SK-N-SH (cell line): Measurements from ENCODE around the gene PTK7. TPM values are rescaled to one million over a fixed set of nuclear protein-coding genes. Genes with fewer than 3 reads are reported as not detected.
"Not testable (repeated sequence)": the region's sequence is repeated elsewhere in the genome, so short reads cannot be mapped to it uniquely, and the experiment has no call there.

Experiments used
- CTCF ChIA-PET: fragments of 300-600, 350-600 bp; formaldehyde crosslinking; extraction: SDS; loops from one replicate; lab custom pipeline; 2021; lab: Yijun Ruan, JAX
- POLR2A ChIA-PET: fragments of 350-600 bp; sonication (Branson Sonifier 250); formaldehyde crosslinking; extraction: SDS; loops from one replicate; lab custom pipeline; 2020; ENCODE audit warnings: antibody characterized with exemption, inconsistent platforms; lab: Yijun Ruan, JAX
- DNase-seq: peaks from one replicate; pipeline ENCODE4 v3.0.0; 2012
- H2AFZ ChIP-seq: fragments of 200-600 bp; sonication (generic); 2 replicates; pipeline ENCODE4 v1.8.1; 2016; ENCODE audit warnings: antibody characterized with exemption, mild to moderate bottlenecking, low read depth
- H3F3A ChIP-seq: fragments of 200-600 bp; sonication (generic); replicated peaks from 2 replicates; pipeline ENCODE3; 2016; ENCODE audit warnings: antibody characterized with exemption, mild to moderate bottlenecking; ENCODE audit not compliant: insufficient read depth
- H3K27ac ChIP-seq, 2 experiments: fragments of 200-500 bp in 1 of 2; fragments of 200-600 bp in 1 of 2; sonication (Bioruptor generic) in 1 of 2; sonication (generic), shearing (Covaris generic) in 1 of 2; 2 replicates each; pipeline versions ENCODE4 v1.5.1 to v1.6.1; 2014 to 2016; ENCODE audit warnings: low read depth in 2 of 2, inconsistent platforms in 1 of 2, low read length in 1 of 2, mild to moderate bottlenecking in 1 of 2, mixed read lengths in 1 of 2
- H3K27me3 ChIP-seq: fragments of 200-600 bp; sonication (generic), shearing (Covaris generic); 2 replicates; pipeline ENCODE4 v1.6.1; 2016; ENCODE audit warnings: mixed run types; ENCODE audit not compliant: insufficient read depth
- H3K36me3 ChIP-seq, 2 experiments: fragments of 200-500 bp in 1 of 2; fragments of 200-600 bp in 1 of 2; sonication (Bioruptor generic) in 1 of 2; sonication (generic) in 1 of 2; replicated peaks in 1 of 2; 2 replicates each; pipeline versions ENCODE3 to v1.5.1; 2014 to 2016; ENCODE audit warnings: low read length in 1 of 2, mild to moderate bottlenecking in 1 of 2; ENCODE audit not compliant: insufficient read depth in 2 of 2, control insufficient read depth in 1 of 2
- H3K4me1 ChIP-seq, 2 experiments: fragments of 200-500 bp in 1 of 2; fragments of 200-600 bp in 1 of 2; sonication (Bioruptor generic) in 1 of 2; sonication (generic), shearing (Covaris generic) in 1 of 2; 2 replicates each; pipeline versions ENCODE4 v1.5.1 to v1.6.1; 2014 to 2016; ENCODE audit warnings: low read depth in 1 of 2, low read length in 1 of 2, mixed run types in 1 of 2; ENCODE audit not compliant: insufficient read depth in 2 of 2, control insufficient read depth in 1 of 2
- H3K4me2 ChIP-seq: fragments of 200-600 bp; sonication (generic), shearing (Covaris generic); 2 replicates; pipeline ENCODE4 v1.6.1; 2017; ENCODE audit warnings: mixed run types
- H3K4me3 ChIP-seq, 2 experiments: fragments of 200-500 bp in 1 of 2; fragments of 200-600 bp in 1 of 2; sonication (Bioruptor generic) in 1 of 2; sonication (generic), shearing (Covaris generic) in 1 of 2; 2 replicates each; pipeline versions ENCODE4 v1.5.1 to v1.8.1; 2014 to 2016; ENCODE audit warnings: low read depth in 2 of 2, inconsistent platforms in 1 of 2, low read length in 1 of 2, mild to moderate bottlenecking in 1 of 2, mixed read lengths in 1 of 2, moderate library complexity in 1 of 2
- H3K79me2 ChIP-seq: fragments of 200-600 bp; sonication (generic); 2 replicates; pipeline ENCODE4 v1.8.1; 2017; ENCODE audit warnings: mild to moderate bottlenecking; ENCODE audit not compliant: insufficient read depth
- H3K9ac ChIP-seq: fragments of 200-600 bp; sonication (generic); 2 replicates; pipeline ENCODE4 v1.6.1; 2017; ENCODE audit warnings: mixed run types
- H3K9me2 ChIP-seq: fragments of 200-600 bp; sonication (generic); 2 replicates; pipeline ENCODE4 v1.6.1; 2017; ENCODE audit warnings: mixed run types
- H3K9me3 ChIP-seq: fragments of 200-600 bp; sonication (generic); 2 replicates; pipeline ENCODE4 v1.6.1; 2017; ENCODE audit warnings: mixed run types, mild to moderate bottlenecking, moderate library complexity
- H4K20me1 ChIP-seq: fragments of 200-600 bp; sonication (generic); 2 replicates; pipeline ENCODE4 v1.6.1; 2017; ENCODE audit warnings: mild to moderate bottlenecking, mixed run types; ENCODE audit not compliant: insufficient read depth
- CHD2 ChIP-seq: fragments of 150-350 bp; IDR thresholded peaks from 2 replicates; pipeline ENCODE4 v1.6.1; 2018; ENCODE audit warnings: low read length; ENCODE audit not compliant: partially characterized antibody
- EZH2phosphoT487 ChIP-seq: fragments of 200-600 bp; sonication (generic); IDR thresholded peaks from 2 replicates; pipeline ENCODE4 v1.6.1; 2017; ENCODE audit warnings: low read depth, mixed run types, mild to moderate bottlenecking, antibody characterized with exemption, moderate library complexity, borderline replicate concordance
- FOXJ3 ChIP-seq: sonication (generic); formaldehyde crosslinking; IDR thresholded peaks from 2 replicates; pipeline ENCODE4 v1.5.1; 2020; ENCODE audit warnings: mild to moderate bottlenecking, missing genetic modification reagents
- JUND ChIP-seq: IDR thresholded peaks from 2 replicates; pipeline ENCODE4 v1.4.0; 2012
- PBX3 ChIP-seq: IDR thresholded peaks from 2 replicates; pipeline ENCODE4; 2012
- SMC3 ChIP-seq: IDR thresholded peaks from 2 replicates; pipeline ENCODE4 v1.6.1; 2012; ENCODE audit warnings: low read depth, low read length, improper control_type of control experiment
- YY1 ChIP-seq: IDR thresholded peaks from 2 replicates; pipeline ENCODE4 v1.4.0; 2012; ENCODE audit warnings: low read depth, mild to moderate bottlenecking
- WGBS: methylation state at CpG from one replicate; pipeline ENCODE4 v1.1.6; 2017; ENCODE audit warnings: low lambda C conversion rate; 5-methylcytosine and 5-hydroxymethylcytosine counted together
- polyA plus RNA-seq, 3 experiments: library from polyadenylated mRNA; depleted of rRNA; stranded (reverse); fragments of >200 nt; gene quantifications; 2 replicates each; pipeline ENCODE4 v1.2.3, GENCODE V29; 2012
- TF ChIP-seq, protein P1 (sequence below): IDR thresholded peaks from 2 replicates; pipeline ENCODE4 v1.4.0; 2012; ENCODE audit warnings: low read depth, borderline replicate concordance
- TF ChIP-seq, protein P2 (sequence below): fragments of 150-350 bp; IDR thresholded peaks from 2 replicates; pipeline ENCODE4 v1.6.1; 2017; ENCODE audit warnings: antibody characterized with exemption, low read length, low read depth, borderline replicate concordance
- TF ChIP-seq, protein P3 (sequence below): fragments of 200-600 bp; sonication (generic); IDR thresholded peaks from 2 replicates; pipeline ENCODE4 v1.6.1; 2017; ENCODE audit warnings: antibody characterized with exemption, mild to moderate bottlenecking, moderate library complexity

PTK7 gene
- polyA plus RNA-seq, 1 of the 3 experiments (the other 2 are of a cell fraction) = 105 TPM

DNA sequence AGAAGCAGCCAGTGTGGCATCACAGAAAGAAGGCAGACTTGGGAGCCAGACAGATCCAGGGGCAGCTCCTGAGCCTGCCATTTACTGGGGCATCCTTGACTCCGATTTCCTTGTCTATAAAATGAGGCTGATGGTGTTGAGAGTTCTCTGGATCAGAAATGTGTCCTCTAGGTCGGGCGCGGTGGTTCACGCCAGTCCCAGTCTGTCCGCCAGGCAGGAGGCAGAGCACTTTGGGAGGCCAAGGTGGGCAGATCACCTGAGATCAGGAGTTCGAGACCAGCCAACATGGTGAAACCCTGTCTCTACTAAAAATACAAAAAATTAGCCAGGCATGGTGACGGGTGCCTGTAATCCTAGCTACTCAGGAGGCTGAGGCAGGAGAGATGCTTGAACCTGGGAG lies 41.4 kb downstream of the PTK7 start:
- H3K27ac ChIP-seq, H3K36me3 ChIP-seq, H3K4me2 ChIP-seq, H3K9me3 ChIP-seq, H2AFZ ChIP-seq, H3K4me3 ChIP-seq, DNase-seq, H4K20me1 ChIP-seq, H3K27me3 ChIP-seq, POLR2A ChIA-PET, H3K9ac ChIP-seq, H3K9me2 ChIP-seq: not testable (repeated sequence)
- WGBS = 93% methylated on average over 8 of the region's 8 CpGs
- Histone ChIP-seq H3K4me1 (peaks cover 43 to 58% of the 10 kb centered on the region in 2 experiments; a peak in 3 of 4 replicates), H3K79me2 (peaks cover 86% of the 10 kb centered on the region), H3F3A (peaks cover 25% of the 10 kb centered on the region)
- CTCF ChIA-PET = interaction anchor here (1.3 kb wide), 1 partner anchor 48 kb away, joined by 5 read pairs; no protein-coding TSS in a partner anchor

- no peak for DNase-seq
- H3K27ac ChIP-seq = peak overlapping the region; percentile 91 to 99; a peak in 2 of 4 replicates
- TF ChIP-seq CHD2 (no peak), SMC3 (no peak), FOXJ3 (no peak), EZH2phosphoT487 (no peak)
- TF ChIP-seq, protein P1, sequence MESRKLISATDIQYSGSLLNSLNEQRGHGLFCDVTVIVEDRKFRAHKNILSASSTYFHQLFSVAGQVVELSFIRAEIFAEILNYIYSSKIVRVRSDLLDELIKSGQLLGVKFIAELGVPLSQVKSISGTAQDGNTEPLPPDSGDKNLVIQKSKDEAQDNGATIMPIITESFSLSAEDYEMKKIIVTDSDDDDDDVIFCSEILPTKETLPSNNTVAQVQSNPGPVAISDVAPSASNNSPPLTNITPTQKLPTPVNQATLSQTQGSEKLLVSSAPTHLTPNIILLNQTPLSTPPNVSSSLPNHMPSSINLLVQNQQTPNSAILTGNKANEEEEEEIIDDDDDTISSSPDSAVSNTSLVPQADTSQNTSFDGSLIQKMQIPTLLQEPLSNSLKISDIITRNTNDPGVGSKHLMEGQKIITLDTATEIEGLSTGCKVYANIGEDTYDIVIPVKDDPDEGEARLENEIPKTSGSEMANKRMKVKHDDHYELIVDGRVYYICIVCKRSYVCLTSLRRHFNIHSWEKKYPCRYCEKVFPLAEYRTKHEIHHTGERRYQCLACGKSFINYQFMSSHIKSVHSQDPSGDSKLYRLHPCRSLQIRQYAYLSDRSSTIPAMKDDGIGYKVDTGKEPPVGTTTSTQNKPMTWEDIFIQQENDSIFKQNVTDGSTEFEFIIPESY = no peak
- no peaks in the 10 kb centered on the region for H3K9me3 ChIP-seq
- H3K36me3 ChIP-seq = no peaks in the 10 kb centered on the region
- H3K4me3 ChIP-seq = no peak overlapping the region
- no peak overlapping the region for H3K9ac ChIP-seq
- H2AFZ ChIP-seq = no peak overlapping the region
- H3K4me1 ChIP-seq = peaks cover 50 to 64% of the 10 kb centered on the region in 2 experiments
- peaks cover 86% of the 10 kb centered on the region for H3K79me2 ChIP-seq
- peaks cover 37% of the 10 kb centered on the region for H3F3A ChIP-seq
- H4K20me1 ChIP-seq = no peaks in the 10 kb centered on the region
- no peak overlapping the region for H3K4me2 ChIP-seq
- no peaks in the 10 kb centered on the region for H3K9me2 ChIP-seq
- WGBS = 75% methylated on average over 2 of the region's 4 CpGs
- CTCF ChIA-PET = interaction anchor here (1.5 kb wide), 2 partner anchors 11 to 24 kb away, joined by 3 to 5 read pairs; no protein-coding TSS in a partner anchor
- H3K27me3 ChIP-seq = no peaks in the 10 kb centered on the region
- POLR2A ChIA-PET = no interaction called here
Measured at GRCh38 chr6:43119482-43119881, 43.4 kb downstream of the PTK7 start.

GRCh38 chr6:43120101-43120763 lies 44.1 kb downstream of the PTK7 start:
- H3K9me2 ChIP-seq = no peaks in the 10 kb centered on the region
- no peak overlapping the region for H3K4me3 ChIP-seq
- H3K4me2 ChIP-seq = peak overlapping the region; percentile 74
- H3K4me1 ChIP-seq = peaks cover 53 to 68% of the 10 kb centered on the region in 2 experiments
- H3K79me2 ChIP-seq = peaks cover 80% of the 10 kb centered on the region
- CTCF ChIA-PET = interaction anchor here (1.2 to 1.5 kb wide), 3 partner anchors 10 to 42 kb away, joined by 3 to 5 read pairs (median 3); no protein-coding TSS in a partner anchor
- no peaks in the 10 kb centered on the region for H3K36me3 ChIP-seq
- H3K27ac ChIP-seq = peak overlapping the region; percentile 91 to 99
- H2AFZ ChIP-seq = no peak overlapping the region
- H4K20me1 ChIP-seq = no peaks in the 10 kb centered on the region
- H3K9me3 ChIP-seq = no peaks in the 10 kb centered on the region
- no peaks in the 10 kb centered on the region for H3K27me3 ChIP-seq
- WGBS = 89% methylated on average over 9 of the region's 9 CpGs
- DNase-seq = no peak
- POLR2A ChIA-PET = no interaction called here
- peak overlapping the region; percentile 87; the same call in 1 of the 2 replicates for H3K9ac ChIP-seq
- peaks cover 40% of the 10 kb centered on the region for H3F3A ChIP-seq
- TF ChIP-seq, protein P2, sequence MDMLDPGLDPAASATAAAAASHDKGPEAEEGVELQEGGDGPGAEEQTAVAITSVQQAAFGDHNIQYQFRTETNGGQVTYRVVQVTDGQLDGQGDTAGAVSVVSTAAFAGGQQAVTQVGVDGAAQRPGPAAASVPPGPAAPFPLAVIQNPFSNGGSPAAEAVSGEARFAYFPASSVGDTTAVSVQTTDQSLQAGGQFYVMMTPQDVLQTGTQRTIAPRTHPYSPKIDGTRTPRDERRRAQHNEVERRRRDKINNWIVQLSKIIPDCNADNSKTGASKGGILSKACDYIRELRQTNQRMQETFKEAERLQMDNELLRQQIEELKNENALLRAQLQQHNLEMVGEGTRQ = no peak
- no peak for TF ChIP-seq YY1
- no peak for TF ChIP-seq JUND
- TF ChIP-seq, protein P3, sequence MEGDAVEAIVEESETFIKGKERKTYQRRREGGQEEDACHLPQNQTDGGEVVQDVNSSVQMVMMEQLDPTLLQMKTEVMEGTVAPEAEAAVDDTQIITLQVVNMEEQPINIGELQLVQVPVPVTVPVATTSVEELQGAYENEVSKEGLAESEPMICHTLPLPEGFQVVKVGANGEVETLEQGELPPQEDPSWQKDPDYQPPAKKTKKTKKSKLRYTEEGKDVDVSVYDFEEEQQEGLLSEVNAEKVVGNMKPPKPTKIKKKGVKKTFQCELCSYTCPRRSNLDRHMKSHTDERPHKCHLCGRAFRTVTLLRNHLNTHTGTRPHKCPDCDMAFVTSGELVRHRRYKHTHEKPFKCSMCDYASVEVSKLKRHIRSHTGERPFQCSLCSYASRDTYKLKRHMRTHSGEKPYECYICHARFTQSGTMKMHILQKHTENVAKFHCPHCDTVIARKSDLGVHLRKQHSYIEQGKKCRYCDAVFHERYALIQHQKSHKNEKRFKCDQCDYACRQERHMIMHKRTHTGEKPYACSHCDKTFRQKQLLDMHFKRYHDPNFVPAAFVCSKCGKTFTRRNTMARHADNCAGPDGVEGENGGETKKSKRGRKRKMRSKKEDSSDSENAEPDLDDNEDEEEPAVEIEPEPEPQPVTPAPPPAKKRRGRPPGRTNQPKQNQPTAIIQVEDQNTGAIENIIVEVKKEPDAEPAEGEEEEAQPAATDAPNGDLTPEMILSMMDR = no peak
- TF ChIP-seq PBX3 = no peak
